Astrocyte of the cerebellum (primary cell): Measurements from ENCODE around the gene RPL36AL.

Source experiments
- DNase-seq: peaks from one replicate; pipeline ENCODE4 v3.0.0-alpha.2; 2011; ENCODE audit warnings: low read depth
- H3K4me3 ChIP-seq: 2 replicates; pipeline ENCODE4 v1.5.1; 2011; ENCODE audit warnings: mild to moderate bottlenecking, low read depth, low read length, moderate library complexity
- CTCF ChIP-seq: IDR thresholded peaks from 2 replicates; pipeline ENCODE4 v1.5.1; 2012; ENCODE audit warnings: low read length, low read depth, moderate library complexity, mild to moderate bottlenecking; ENCODE audit errors: missing control alignments
- in situ Hi-C: cut with HindIII; loops from 2 replicates; pipeline ENCODE4 v1.10.0; 2017; ENCODE audit warnings: low sequenced_read_pairs

Gene RPL36AL

GRCh38 chr14:49641697-49642129 is 21.3 kb upstream of the RPL36AL start:
- no peak for DNase-seq
- H3K4me3 ChIP-seq, result no peak overlapping the region
- no peak for TF ChIP-seq CTCF
- in situ Hi-C loops, result no loop called here

- no peak for TF ChIP-seq CTCF
- no peak for DNase-seq
Measured at GRCh38 chr14:49640540-49641417, 20.4 kb upstream of the RPL36AL start.

GRCh38 chr14:49637534-49638078 is 17.2 kb upstream of the RPL36AL start:
- no peak for TF ChIP-seq CTCF
- H3K4me3 ChIP-seq, result no peak overlapping the region
- in situ Hi-C loops, result no loop called here
- DNase-seq, result no peak

More at GRCh38 chr14:49640540-49641417, 20.4 kb upstream of the RPL36AL start:
- no peak overlapping the region for H3K4me3 ChIP-seq
- in situ Hi-C loops, result no loop called here

- no peak for DNase-seq
- in situ Hi-C loops, result no loop called here
- no peak for TF ChIP-seq CTCF
- no peak overlapping the region for H3K4me3 ChIP-seq
Measured at GRCh38 chr14:49636866-49637265, 16.4 kb upstream of the RPL36AL start.

- in situ Hi-C loops, result no loop called here
- peak; percentile 31 for DNase-seq
- no peak for TF ChIP-seq CTCF
- H3K4me3 ChIP-seq, result peak within 1 kb of the TSS; percentile 98
Measured at GRCh38 chr14:49634547-49635334, 14.3 kb upstream of the RPL36AL start, which contains the start of gene DNAAF2. Gene DNAAF2 (minus strand): TSS chr14:49635244. CDS start chr14:49635149, 95 bp downstream.
